Medulla oblongata (tissue), 1 donor: ENCODE data around the gene IGLL5.
A peak's percentile ranks its signal among the peaks of the same experiment; 100 is the strongest.

Experiments
- DNase-seq: peaks from one replicate; pipeline ENCODE4 v3.0.0-alpha.2; 2015; ENCODE audit errors: extremely low spot score

IGLL5 gene

DNA sequence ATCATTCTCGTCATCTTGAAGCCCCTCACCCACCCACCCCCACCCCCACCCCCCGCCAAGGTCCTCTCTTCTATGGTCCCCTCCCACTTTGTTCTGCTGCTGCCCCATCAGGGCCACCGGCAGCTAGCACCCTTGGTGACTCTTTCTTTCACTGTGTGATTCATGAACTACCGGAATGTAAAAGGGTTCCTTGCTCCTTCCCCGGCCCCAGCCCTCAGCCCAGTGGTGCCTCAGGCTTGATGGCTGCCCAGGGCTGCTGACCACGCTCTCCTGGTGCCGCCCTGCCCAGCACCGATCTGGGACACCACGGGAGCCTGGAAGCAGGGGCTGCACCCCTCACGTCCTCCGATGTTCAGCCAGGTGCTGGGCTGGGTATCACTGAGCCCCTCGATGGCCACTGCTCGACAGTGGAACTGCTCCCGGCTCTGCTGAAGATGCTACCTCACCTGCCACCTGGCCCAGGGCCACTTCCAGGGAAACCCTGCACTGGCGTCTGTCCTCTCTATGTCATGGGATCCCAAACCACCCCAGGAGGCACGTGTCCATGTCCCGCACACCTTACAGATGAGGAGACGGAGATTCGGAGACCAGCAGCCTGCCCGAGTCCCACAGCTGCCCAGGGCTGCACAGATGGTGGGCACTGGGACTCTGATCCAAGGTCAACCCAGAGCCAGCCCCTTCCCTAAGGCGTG lies 39.7 kb downstream of the IGLL5 start:
- DNase-seq: no peak

DNA sequence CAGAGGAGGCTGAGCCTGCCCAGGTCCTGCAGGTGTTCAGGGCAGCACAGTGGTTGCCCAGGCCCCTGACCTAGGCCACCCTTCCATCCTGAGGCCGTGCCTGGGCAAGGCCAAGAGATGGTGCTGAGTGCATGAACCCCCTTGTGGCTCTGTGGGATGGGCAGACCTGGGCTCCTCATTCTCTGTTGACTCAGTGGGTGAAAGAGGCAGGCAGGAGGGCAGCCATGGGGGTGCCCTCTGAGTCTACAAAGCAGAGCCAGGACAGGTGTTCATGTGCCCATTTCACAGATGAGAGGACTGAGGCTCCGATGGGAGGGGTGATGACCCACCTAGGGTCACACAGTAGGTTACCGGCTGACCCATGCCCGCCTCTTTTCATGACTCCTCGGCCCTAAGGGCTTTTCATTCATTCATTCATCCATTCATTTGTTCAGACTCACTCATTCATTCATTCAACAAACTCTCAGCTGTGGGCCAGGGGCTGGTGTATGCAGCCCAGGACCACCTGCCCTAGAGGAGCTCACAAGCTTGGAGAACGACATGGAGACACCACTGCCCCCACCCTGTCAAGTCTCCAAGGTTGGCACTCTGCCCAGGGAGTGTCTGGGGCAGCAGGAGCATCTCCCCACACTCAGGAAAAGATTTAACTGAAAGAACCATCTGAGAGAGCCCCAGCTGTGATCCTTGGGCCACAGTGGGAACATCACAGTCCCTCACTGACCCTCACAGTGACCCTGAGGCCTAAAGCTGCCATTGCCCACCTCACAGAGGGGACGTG lies 40.5 kb downstream of the IGLL5 start:
- DNase-seq: no peak

DNA sequence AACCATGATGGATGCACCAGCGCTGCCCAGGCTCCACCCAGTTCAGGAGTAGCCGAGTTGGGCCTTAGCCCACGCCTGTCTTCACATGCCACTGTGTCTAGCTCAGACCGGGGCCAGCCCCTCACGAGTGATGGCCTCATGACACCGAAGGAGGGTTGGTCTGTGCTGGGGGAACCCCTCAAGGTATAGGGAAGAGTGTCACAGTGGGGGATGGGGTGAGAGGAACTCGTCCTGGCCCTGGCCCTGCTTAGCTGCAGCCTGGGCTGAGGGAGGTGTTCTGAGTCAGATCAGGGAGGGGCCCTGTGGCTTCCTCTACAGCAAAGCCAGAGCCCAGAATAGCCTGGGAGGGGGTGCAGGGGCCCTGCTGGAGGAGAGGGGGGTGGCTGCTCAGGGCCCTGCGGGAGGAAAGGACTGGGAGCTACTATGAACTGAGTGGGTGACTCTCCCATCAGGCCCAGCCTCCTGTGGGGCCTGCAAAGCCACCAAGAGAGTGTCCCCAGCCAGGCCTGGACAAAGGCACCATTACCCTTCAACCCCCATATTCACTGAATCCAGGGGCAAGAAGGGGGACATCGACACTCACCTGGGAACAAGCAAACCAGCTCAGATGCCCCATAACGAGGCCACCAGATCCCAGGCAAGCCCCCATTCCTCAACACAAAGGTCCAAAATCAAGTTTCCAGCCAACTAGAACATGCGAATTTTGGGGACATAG lies 41.2 kb downstream of the IGLL5 start:
- peak; percentile 23 for DNase-seq

DNA sequence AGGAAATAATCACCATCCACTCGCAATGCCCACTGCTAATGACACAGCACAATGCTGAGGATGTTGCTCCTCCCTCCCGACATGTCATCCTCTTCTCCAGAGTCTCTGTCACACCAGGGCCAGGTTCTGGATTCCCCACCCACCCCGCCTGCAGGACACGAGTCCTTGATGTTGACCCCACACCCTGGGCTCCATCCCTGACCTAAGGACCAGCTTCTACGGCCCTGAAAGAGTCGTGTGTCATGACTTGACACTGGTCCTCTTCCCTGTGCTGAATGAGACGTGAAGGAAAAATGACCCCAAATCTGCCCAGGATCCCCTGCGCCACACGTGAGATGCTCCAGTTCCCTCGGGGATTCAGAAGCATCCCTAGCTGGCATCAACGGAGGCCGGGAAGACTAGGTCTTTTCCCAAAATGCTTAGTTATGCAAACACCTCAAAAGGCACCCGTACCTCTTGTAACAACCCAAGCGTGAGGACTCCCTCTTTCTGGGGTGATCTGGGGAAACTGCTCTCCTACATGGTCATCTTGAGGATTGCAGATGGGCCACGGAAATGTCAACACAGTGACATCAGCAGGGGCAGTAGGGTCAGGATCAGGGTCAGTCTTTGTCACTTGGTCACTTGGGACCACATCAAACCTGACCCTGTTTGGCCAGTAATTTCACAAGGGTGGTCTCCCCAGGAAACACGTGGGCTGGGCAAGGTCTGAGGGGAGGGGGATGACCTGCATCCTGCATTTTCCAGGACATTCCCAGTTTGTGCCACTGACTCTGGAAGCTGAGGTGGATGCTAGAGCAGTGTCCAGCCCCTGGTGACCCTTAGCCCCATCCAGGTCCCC lies 42.0 kb downstream of the IGLL5 start:
- no peak for DNase-seq

DNA sequence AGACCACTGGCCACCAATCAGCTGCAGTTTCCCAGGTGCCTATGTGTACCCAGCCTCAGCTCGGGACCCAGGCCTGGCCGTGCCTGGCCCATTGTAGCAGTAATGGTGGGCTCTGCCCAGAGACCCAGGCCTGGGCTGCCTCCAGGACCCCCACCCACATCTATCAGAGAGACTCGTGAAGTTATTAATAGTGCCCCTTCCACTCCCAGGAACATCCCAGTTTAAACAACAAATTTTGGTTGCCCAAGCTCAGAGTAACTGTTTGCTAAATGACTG lies 42.5 kb downstream of the IGLL5 start:
- no peak for DNase-seq

DNA sequence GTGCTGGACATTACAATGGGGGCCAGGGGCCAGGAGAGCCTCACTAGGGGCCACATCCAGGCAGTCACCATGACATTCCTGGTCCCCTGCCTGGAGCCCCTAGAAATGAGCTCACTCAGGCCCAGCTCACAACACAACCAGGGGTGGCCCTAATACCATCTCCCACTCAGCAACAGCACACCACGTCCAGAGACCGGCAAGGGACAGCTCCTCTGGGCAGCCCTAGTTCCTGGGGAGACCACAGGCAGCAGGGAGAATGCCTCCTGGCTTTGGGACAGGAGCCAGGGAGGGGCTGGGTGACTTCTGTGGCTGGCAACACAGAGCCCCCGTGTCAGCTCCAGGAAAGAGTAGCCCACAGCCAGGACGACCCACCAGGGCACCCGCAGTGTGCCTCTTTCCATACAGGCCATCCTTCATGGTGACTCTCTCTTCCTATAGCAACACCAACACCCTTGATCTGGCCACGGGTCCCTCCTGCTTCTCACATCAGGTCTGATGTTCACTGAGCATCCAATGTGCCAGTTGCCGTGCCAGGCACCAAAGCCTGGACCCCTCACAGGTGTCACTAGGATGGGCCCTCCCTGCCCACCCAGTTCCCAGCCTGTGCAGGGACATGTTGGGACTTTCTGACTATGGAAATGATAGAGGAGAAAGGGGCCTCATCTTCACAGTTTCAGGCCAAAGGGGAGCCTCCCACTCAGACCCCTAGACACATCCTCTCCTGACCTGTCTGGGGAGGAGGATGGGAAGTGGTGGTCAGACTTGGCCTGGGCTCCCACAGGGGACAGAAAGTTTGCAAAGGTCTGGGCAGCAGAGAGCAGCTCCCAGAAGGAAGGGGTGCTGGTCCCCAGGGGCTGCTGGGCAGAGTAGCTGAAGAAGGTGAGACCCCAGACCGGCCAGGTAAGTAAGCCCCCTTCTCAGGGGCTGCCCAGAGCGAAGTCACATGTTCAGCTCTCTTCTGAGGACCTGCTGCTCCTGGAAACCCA lies 43.2 kb downstream of the IGLL5 start:
- DNase-seq: no peak

DNA sequence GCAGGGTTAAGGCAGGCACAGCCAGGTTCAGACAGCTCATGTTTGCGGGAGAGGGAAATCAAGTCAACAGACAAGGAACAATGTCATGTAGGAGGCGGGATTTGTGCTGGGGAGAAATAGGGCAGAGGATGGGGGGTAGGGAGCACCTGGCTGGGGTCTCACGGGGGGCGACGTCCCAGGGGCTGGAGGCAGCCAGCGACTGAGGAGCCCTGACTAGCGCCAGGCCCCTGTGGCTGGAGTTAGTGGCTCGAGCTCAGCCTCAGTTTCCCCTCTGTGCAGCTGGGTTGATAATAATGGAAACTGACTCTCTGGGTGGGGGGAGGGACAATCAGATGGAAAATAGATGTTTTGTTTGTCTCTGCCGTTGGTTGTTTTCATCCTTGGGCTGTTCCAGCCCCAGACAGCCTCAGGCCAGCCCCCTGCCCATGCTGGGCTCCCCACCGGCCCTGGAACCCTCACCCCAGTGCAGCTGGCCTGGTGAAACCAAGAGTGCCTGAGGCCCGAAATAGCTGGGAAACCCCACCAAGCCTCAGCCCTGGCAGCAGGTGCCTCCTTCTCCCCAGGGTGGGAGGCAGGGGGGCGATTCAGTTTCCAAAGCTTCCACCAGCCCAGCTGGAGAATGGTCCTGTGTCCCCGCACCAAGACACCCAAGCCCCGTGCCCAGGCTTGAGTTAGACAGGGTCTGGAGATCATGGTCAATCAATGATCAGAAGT lies 44.1 kb downstream of the IGLL5 start:
- no peak for DNase-seq

DNA sequence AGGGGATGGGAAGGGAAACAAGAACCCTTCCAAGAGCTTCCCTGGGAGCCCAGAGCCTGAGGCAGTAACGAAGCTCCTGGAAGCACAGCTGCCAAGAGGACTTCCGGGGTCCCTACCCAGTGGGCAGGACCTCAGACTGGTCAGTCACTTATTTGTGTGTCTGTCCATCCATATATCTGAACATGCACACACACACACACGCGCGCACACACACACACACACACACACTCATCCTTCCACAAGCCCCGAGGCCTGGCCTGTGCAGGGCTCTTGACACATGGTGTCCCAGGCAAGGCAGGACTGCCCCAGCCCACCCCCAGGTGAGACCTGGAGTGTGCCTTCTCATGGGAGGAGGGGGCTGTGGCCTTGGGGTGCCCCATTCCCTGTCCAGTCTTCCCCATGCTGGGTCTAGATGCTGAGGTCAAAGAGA lies 44.9 kb downstream of the IGLL5 start:
- DNase-seq: no peak

DNA sequence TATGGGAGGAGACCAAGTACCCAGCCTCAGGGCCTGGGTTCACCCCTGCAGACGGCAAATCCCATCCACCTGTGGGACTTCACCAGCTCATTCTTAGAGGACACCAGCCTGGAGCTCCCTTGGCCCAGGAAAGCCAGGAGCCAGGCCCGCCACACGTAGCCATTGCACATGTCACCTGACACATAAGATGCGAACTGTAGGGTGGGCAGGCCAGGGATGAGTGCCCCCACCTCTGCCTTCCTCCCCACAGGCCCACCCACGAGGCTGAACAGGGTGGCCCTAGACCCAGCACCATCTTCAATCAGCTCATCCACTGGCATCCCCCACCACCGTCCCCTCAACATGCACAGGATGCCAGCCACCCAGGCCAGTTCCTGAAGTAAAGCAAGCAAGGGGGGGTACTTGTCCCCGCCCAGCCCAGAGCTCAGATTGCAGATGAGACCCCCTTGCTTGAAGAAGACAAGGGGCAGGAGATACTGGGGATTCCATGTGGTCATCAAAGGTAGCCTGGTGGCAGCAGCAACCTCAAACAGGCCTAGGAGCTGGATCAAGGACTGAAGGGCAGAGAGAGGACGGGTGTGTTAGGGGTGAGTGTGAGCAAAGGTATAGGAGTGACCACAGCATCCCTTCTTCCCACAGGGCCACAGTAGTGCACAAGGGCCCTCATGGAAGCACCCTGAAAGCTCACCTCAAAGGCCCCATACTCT lies 45.6 kb downstream of the IGLL5 start:
- DNase-seq: no peak

DNA sequence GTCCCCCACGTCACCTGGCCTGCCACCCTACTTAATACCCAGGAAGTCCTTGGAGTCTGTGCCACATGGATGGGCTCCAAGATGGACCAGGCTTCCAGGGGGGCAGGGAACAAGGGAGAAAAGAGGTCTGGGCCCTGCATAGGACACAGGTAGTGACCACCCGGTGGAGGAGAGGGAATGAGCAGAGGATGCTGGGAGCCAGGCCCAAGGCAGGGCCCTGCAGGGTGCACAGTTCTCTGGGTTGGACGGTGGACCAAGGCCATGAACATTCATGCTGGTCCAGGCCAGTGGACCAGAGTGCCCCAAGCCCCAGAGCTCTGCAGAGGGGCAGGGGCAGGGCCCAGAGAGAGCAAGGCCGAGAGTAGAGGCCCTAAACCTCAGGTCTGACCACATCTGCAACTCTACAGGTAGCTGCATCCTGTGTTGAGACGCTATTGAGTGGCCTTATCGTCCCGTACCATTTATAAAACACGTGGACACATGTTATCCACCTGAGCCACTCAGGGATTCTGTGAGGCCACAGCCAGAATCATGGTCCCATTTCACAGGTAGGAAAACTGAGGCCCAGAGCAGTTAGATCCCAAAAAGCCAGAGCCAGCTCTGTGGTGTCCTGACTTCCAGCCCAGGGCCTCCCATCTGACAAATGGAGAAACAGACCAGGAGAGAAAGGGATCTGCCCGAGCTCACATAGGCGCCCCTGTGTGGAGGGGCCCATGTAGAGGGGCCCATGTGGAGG lies 46.4 kb downstream of the IGLL5 start:
- DNase-seq: no peak

DNA sequence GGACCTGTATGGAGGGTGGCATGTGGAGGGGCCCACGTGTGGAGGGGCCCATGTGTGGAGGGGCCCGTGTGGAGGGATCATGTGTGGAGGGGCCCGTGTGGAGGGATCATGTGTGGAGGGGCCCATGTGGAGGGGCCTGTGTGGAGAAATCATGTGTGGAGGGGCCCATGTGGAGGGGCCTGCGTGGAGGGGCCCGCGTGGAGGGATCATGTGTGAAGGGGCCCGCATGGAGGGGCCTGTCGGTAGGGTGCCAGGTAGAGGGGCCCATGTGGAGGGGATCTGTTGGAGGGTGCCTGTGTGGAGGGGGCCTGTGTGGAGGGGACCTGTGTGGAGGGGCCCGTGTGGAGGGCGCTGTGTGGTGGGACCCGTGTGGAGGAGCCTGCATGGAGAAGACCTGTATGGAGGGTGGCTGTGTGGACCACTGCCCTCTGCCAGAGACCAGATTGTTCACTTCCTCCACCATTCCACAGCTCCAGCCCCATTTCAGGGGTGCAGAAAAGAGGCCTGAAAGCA lies 47.0 kb downstream of the IGLL5 start:
- DNase-seq: no peak

DNA sequence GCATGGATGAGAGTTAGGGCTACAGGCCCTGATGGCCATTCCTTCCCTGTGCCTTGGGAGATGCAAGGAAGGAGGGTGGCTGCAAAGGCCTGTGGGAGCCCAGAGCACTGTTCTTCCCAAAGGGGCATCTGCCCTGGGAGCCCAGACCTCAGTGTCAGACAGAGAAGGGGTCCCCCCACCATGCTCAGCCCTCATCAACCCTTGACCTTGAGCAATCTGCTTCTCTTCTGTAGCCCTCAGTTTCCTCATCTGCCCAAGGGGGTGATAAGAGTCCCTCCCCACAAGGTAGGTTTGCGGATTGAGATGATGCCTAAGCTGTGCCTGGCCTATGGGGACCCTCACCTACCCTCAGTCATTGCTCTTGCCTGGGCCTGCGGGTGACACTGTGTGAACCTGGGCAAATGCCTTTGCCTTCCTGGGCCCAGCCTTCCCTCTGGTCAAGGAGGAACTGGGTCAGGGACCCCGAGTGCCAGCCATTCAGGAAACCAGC lies 47.5 kb downstream of the IGLL5 start:
- no peak for DNase-seq

DNA sequence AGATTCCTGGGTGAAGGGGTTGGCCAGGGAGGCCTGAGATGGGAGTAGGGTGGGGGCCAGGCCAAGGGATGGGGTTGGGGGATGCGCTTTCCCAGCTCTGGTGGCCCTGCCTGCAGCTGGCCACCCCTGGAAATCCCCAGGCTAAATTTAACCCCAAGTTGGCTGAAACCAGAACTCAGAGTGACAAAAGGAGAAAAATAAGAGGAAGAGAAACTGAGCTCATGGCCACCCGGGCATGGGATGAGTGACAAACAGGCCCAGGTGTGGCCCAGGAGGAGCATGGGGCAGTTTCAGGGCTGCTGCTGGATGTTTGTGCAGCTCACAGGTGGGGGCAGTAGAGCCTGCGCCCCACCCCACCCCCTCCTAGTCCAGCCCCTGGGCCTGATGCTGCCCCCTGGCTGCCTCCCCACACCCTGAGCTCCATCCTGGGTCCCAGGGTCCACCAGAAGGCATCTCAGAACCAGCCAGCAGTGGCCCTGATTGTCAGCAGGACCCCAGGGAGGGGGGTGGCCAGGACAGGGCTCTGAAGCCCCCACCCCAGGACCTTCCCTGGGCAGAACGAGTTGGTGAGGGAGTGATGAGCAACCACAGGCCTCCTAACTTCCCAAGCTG lies 48.0 kb downstream of the IGLL5 start:
- DNase-seq: peak; percentile 20

DNA sequence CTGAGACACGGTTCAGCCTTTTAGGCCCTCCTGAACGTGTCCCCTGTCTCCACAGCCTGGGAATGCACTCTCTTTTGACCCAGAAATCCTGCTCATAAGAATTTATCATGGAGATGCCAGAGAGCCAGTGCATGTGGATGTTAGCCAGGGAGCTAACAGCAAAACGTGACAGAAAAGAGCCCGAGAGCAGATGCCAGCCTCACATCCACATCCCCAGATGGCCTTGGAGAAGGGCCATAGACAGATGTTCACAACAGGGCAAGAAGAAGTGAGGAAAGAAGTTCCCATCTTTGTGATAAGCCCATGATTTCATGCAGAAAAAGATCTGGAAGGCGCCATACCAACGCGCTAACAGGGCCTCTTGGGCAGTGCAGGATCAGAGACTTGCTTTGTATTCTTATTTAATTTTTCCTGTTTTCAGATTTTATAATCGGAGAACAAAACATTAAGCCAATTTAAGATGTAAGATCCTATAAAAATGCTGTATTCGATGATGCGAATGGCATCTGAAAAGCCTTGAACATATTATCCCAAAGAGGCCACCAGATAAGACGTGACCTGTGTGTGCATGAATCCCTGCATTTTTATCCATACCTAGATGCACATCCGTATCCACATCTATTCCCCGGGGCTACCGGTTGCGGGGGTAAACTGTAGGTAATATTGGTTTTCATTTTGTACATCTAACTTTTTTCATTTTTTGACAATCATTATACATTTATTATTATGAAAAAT lies 48.7 kb downstream of the IGLL5 start:
- DNase-seq: no peak

DNA sequence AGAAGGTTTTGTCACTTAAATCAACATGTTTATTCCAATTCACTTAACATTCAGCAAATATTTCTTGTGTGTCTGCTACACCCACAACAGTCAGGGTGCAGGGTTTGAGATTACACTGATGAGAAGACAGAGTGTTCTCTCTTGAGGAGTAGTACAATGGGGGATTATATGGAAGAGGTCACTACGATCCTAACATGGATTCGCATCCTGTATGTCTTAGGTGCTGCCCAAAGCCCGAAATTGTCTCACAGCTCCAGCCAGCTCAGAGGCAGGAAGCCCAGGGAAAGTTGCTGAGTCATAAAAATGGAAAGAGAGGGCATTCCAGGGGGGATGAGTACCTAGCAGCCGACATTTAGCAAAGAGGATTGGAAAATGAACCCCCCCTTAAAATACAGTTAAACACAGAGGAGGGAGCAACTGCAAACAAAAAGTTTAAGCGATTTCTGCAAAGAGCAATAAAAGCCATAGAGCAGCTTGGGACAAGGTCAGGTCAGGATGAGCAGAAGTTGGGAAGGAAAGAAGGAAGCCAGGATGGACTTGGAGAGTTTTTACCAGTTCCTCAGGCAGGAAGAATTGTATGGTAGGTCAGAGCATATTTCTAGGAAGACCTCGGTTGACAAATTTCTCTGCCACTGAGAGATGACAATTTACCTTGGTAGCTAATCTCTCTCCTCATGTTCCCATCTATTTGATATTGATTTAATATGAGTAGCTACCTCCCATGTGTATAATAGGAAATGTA lies 49.5 kb downstream of the IGLL5 start:
- no peak for DNase-seq

DNA sequence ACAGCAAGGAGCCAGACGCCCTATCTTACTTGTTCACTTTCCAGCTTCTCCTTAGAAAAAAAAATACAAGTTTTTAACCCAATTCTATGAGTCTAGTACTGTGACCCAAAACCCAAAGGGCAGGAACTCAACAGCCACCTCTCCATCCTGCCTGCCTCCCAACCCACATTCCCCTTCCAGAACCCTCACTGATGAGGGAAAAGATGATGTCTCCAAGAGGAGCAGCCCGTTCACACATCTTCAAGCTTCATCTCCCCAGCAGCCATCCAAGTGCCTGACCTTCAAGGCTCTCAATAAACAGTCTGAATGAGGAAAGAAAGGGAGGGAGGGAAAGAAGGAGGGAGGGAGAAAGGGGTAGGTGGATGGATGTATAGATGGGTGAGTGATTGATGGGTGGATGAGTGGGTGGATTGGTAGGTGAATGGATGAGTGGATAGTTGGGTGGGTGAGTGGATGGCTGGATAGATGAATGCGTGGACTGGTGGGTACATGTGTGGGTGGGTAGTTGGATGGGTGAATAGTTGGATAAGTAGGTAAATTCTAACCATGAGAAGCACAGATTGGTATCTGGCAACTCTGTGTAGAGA lies 50.4 kb downstream of the IGLL5 start:
- DNase-seq: no peak
